ENCODE data around the gene PXN.
A peak's percentile ranks its signal among the peaks of the same experiment; 100 is the strongest.

- TF ChIP-seq POLR2AphosphoS5 (IDR thresholded peaks at IDR 0.05) (peak in 1 of 3 donors; percentile 68), CTCF (IDR thresholded peaks at IDR 0.05 in 8 of 11, conservative IDR thresholded peaks at IDR 0.05 in 3 of 11) (no peak)
Observed at GRCh38 chr12:120213758-120214157, 51.8 kb downstream of the PXN start.
